Astrocyte of the hippocampus (primary cell): ENCODE data around the gene OR51A2.
"Not testable (repeated sequence)": the region's sequence is repeated elsewhere in the genome, so short reads cannot be mapped to it uniquely, and the experiment has no call there.

Experiments
- DNase-seq: peaks from one replicate; pipeline ENCODE4 v3.0.0; 2011; ENCODE audit warnings: low read depth, low spot score

The OR51A2 gene

GRCh38 chr11:4955613-4956012, at the start of gene OR51A2:
TSS of gene OR51A2 (minus strand) at chr11:4955713. CDS start at chr11:4955713, 0 bp downstream.
- not testable (repeated sequence) for DNase-seq

GRCh38 chr11:5004424-5005274, 49.1 kb upstream of the OR51A2 start:
- DNase-seq = peak; percentile 72

- no peak for DNase-seq
These were observed 39.0 kb upstream of the OR51A2 start, which contains the start of gene OR51L1 for GRCh38 chr11:4994551-4994950. TSS of gene OR51L1 (plus strand) at chr11:4994851. CDS start at chr11:4998983, 4,132 bp downstream.

- DNase-seq = no peak
These were observed 35.5 kb upstream of the OR51A2 start for GRCh38 chr11:4991060-4991459.

- DNase-seq = no peak
These were observed 28.3 kb upstream of the OR51A2 start for GRCh38 chr11:4983841-4984240.

- no peak for DNase-seq
These were observed 27.2 kb upstream of the OR51A2 start for GRCh38 chr11:4982678-4983077.

- DNase-seq = no peak
These were observed 23.5 kb upstream of the OR51A2 start for GRCh38 chr11:4979036-4979435.

GRCh38 chr11:4975436-4975835, 19.9 kb upstream of the OR51A2 start:
- DNase-seq = no peak

- no peak for DNase-seq
These were observed 7.3 kb upstream of the OR51A2 start for GRCh38 chr11:4962816-4963215.

GRCh38 chr11:4960877-4961276, 5.4 kb upstream of the OR51A2 start:
- no peak for DNase-seq

GRCh38 chr11:4957396-4957795, 1.9 kb upstream of the OR51A2 start:
- no peak for DNase-seq

- DNase-seq = no peak
These were observed 8.0 kb downstream of the OR51A2 start, which contains the start of gene OR51A4 for GRCh38 chr11:4947505-4947904. TSS of gene OR51A4 (minus strand) at chr11:4947605. CDS start at chr11:4947100, 505 bp downstream.

GRCh38 chr11:4936745-4937144, 18.8 kb downstream of the OR51A2 start:
- no peak for DNase-seq

- no peak for DNase-seq
These were observed 22.8 kb downstream of the OR51A2 start for GRCh38 chr11:4932751-4933150.

- DNase-seq = no peak
These were observed 28.9 kb downstream of the OR51A2 start for GRCh38 chr11:4926608-4927007.

GRCh38 chr11:4924239-4924638, 31.3 kb downstream of the OR51A2 start, which contains the start of gene OR51G1:
TSS of gene OR51G1 (minus strand) at chr11:4924339. CDS start at chr11:4924339, 0 bp downstream.
- DNase-seq = no peak

- DNase-seq = no peak
These were observed 33.2 kb downstream of the OR51A2 start for GRCh38 chr11:4922304-4922703.

GRCh38 chr11:4921796-4922195, 33.7 kb downstream of the OR51A2 start:
- DNase-seq = no peak

- DNase-seq = no peak
These were observed 36.3 kb downstream of the OR51A2 start, which contains the start of gene OR51G2 for GRCh38 chr11:4919250-4919649. TSS of gene OR51G2 (minus strand) at chr11:4919350. CDS start at chr11:4915663, 3,687 bp downstream.

GRCh38 chr11:4916581-4916980, 38.9 kb downstream of the OR51A2 start:
- DNase-seq = no peak
